Astrocyte (in vitro differentiated cells and primary cell): ENCODE results near the gene NMBR. TPM values are rescaled to one million over a fixed set of nuclear protein-coding genes. Genes with fewer than 3 reads are reported as not detected.
"Not testable (repeated sequence)": the region's sequence is repeated elsewhere in the genome, so short reads cannot be mapped to it uniquely, and the experiment has no call there.

ENCODE experiments used
- DNase-seq: peaks from one replicate; pipeline ENCODE4 v3.0.0-alpha.2; 2010; ENCODE audit warnings: low read depth
- FAIRE-seq: peaks from 2 replicates; lab custom pipeline; 2011; peaks lifted over from hg19 to GRCh38; lab: Jason Lieb, UNC
- H2AFZ ChIP-seq: 2 replicates; pipeline ENCODE4 v1.6.0; 2012; ENCODE audit warnings: low read depth, low read length, inconsistent platforms
- H3K27ac ChIP-seq: 2 replicates; pipeline ENCODE4 v1.5.1; 2011; ENCODE audit warnings: low read depth, low read length, inconsistent platforms
- H3K27me3 ChIP-seq: 2 replicates; pipeline ENCODE4 v1.6.0; 2011; ENCODE audit warnings: low read length, inconsistent platforms; ENCODE audit not compliant: insufficient read depth
- H3K36me3 ChIP-seq: 2 replicates; pipeline ENCODE4 v1.5.1; 2011; ENCODE audit warnings: low read length, inconsistent platforms; ENCODE audit not compliant: insufficient read depth
- H3K4me1 ChIP-seq: 2 replicates; pipeline ENCODE4 v1.5.1; 2011; ENCODE audit warnings: low read length, inconsistent platforms; ENCODE audit not compliant: insufficient read depth
- H3K4me2 ChIP-seq: 2 replicates; pipeline ENCODE4 v1.6.0; 2012; ENCODE audit warnings: low read length, inconsistent platforms
- H3K4me3 ChIP-seq: 2 replicates; pipeline ENCODE4 v1.5.1; 2011; ENCODE audit warnings: low read depth, mild to moderate bottlenecking, low read length, inconsistent platforms; ENCODE audit not compliant: insufficient read depth
- H3K79me2 ChIP-seq: 2 replicates; pipeline ENCODE4 v1.6.0; 2012; ENCODE audit warnings: mild to moderate bottlenecking, low read length, inconsistent platforms; ENCODE audit not compliant: insufficient read depth
- H3K9ac ChIP-seq: 2 replicates; pipeline ENCODE4 v1.6.0; 2012; ENCODE audit warnings: mild to moderate bottlenecking, low read length, inconsistent platforms
- H3K9me3 ChIP-seq: 2 replicates; pipeline ENCODE4 v1.5.1; 2012; ENCODE audit warnings: low read depth, mild to moderate bottlenecking, low read length, inconsistent platforms; ENCODE audit not compliant: insufficient read depth
- H4K20me1 ChIP-seq: 2 replicates; pipeline ENCODE4 v1.6.0; 2012; ENCODE audit warnings: low read length, inconsistent platforms; ENCODE audit not compliant: insufficient read depth
- H3K27ac Mint-ChIP-seq: one replicate; pipeline ENCODE4 v1.8.0; 2021; ENCODE audit warnings: mild to moderate bottlenecking, mixed read lengths; ENCODE audit not compliant: unreplicated experiment
- H3K27me3 Mint-ChIP-seq: one replicate; pipeline ENCODE4 v1.8.0; 2021; ENCODE audit warnings: low read depth, mixed read lengths; ENCODE audit not compliant: unreplicated experiment
- H3K36me3 Mint-ChIP-seq: one replicate; pipeline ENCODE4 v1.8.0; 2021; ENCODE audit warnings: low read depth, mixed read lengths; ENCODE audit not compliant: unreplicated experiment
- H3K4me1 Mint-ChIP-seq: one replicate; pipeline ENCODE4 v1.8.0; 2021; ENCODE audit warnings: low read depth, mixed read lengths; ENCODE audit not compliant: unreplicated experiment
- H3K4me3 Mint-ChIP-seq: one replicate; pipeline ENCODE4 v1.8.0; 2021; ENCODE audit warnings: mild to moderate bottlenecking, moderate library complexity, mixed read lengths; ENCODE audit not compliant: unreplicated experiment
- H3K9me3 Mint-ChIP-seq: one replicate; pipeline ENCODE4 v1.8.0; 2021; ENCODE audit warnings: mild to moderate bottlenecking, mixed read lengths; ENCODE audit not compliant: unreplicated experiment
- EZH2 ChIP-seq: IDR thresholded peaks from 2 replicates; pipeline ENCODE4 v1.6.1; 2012; ENCODE audit warnings: mild to moderate bottlenecking, low read length, inconsistent platforms; ENCODE audit not compliant: insufficient read depth
- total RNA-seq: library from RNA; stranded (reverse); gene quantifications from 2 replicates; pipeline ENCODE4 v1.2.1, GENCODE V29; 2021
- TF ChIP-seq, protein P1 (sequence below): IDR thresholded peaks from 2 replicates; pipeline ENCODE4 v1.5.1; 2011; ENCODE audit warnings: low read depth, mild to moderate bottlenecking, inconsistent platforms, low read length, moderate library complexity; ENCODE audit not compliant: insufficient read depth

The NMBR gene
- total RNA-seq, 1 donor from 2014 or later = not detected

- no peak overlapping the region for H3K4me2 ChIP-seq
- no peaks in the 10 kb centered on the region for H3K79me2 ChIP-seq
- Mint-ChIP-seq H3K27ac (no peak overlapping the region), H3K36me3 (no peaks in the 10 kb centered on the region), H3K9me3 (no peaks in the 10 kb centered on the region), H3K27me3 (no peaks in the 10 kb centered on the region), H3K4me3 (no peak overlapping the region), H3K4me1 (no peaks in the 10 kb centered on the region)
- H3K4me3 ChIP-seq = no peak overlapping the region
- TF ChIP-seq, protein P1, sequence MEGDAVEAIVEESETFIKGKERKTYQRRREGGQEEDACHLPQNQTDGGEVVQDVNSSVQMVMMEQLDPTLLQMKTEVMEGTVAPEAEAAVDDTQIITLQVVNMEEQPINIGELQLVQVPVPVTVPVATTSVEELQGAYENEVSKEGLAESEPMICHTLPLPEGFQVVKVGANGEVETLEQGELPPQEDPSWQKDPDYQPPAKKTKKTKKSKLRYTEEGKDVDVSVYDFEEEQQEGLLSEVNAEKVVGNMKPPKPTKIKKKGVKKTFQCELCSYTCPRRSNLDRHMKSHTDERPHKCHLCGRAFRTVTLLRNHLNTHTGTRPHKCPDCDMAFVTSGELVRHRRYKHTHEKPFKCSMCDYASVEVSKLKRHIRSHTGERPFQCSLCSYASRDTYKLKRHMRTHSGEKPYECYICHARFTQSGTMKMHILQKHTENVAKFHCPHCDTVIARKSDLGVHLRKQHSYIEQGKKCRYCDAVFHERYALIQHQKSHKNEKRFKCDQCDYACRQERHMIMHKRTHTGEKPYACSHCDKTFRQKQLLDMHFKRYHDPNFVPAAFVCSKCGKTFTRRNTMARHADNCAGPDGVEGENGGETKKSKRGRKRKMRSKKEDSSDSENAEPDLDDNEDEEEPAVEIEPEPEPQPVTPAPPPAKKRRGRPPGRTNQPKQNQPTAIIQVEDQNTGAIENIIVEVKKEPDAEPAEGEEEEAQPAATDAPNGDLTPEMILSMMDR = no peak
- no peak for TF ChIP-seq EZH2
- FAIRE-seq (no peak), DNase-seq (no peak)
- H4K20me1 ChIP-seq = no peaks in the 10 kb centered on the region
- H2AFZ ChIP-seq = no peak overlapping the region
- H3K27me3 ChIP-seq = no peaks in the 10 kb centered on the region
- no peak overlapping the region for H3K9ac ChIP-seq
- no peak overlapping the region for H3K27ac ChIP-seq
- no peaks in the 10 kb centered on the region for H3K36me3 ChIP-seq
- H3K9me3 ChIP-seq = no peaks in the 10 kb centered on the region
- H3K4me1 ChIP-seq = no peaks in the 10 kb centered on the region
These were observed 29.6 kb downstream of the NMBR start for GRCh38 chr6:142117366-142117765.

DNA sequence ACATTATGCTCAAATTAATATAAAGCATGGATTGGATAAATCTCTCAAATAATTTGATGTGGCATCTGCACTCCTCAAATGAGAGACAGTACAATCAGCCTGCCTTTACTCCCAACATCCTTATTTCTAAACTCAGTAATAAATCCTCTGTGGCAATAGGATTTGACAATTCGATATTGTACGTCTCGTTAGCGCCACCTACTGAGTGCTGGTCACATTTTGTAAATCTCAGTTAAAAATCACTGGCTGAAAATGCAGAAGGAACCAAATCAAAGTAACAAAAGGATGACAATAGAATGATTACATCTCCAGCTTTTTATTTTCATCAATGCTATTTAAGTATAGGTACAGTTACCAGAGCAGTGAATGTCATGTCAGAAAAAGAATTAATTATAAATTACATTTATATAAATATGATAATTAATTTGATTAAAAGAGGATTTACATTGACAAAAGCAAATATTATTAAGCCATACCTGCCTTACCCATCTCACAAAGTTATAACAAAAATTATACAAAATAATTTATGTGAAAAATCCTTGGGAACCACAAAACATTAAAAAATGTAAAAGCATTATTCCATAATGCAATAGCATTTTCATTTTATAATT, 34.4 kb downstream of the NMBR start:
- DNase-seq = peak; percentile 53
- no peak overlapping the region for H3K4me3 Mint-ChIP-seq
- FAIRE-seq = peak; percentile 58
- Histone ChIP-seq H3K27me3 (no peaks in the 10 kb centered on the region), H3K9me3 (no peaks in the 10 kb centered on the region), H3K4me1 (no peaks in the 10 kb centered on the region), H3K9ac (no peak overlapping the region), H3K36me3 (no peaks in the 10 kb centered on the region), H3K4me3 (no peak overlapping the region), H3K27ac (no peak overlapping the region), H4K20me1 (no peaks in the 10 kb centered on the region), H3K79me2 (no peaks in the 10 kb centered on the region), H2AFZ (no peak overlapping the region), H3K4me2 (no peak overlapping the region)
- H3K9me3 Mint-ChIP-seq = no peaks in the 10 kb centered on the region
- no peaks in the 10 kb centered on the region for H3K4me1 Mint-ChIP-seq
- H3K27ac Mint-ChIP-seq = no peak overlapping the region
- H3K27me3 Mint-ChIP-seq = peaks cover 2% of the 10 kb centered on the region
- TF ChIP-seq EZH2 = no peak
- TF ChIP-seq, protein P1 = peak; percentile 81
- H3K36me3 Mint-ChIP-seq = no peaks in the 10 kb centered on the region

- H3K27ac ChIP-seq, H3K79me2 ChIP-seq, H3K9ac ChIP-seq, H3K9me3 ChIP-seq, H3K27me3 Mint-ChIP-seq, H3K4me3 ChIP-seq, H3K9me3 Mint-ChIP-seq, H3K4me2 ChIP-seq, DNase-seq, H4K20me1 ChIP-seq, H3K27ac Mint-ChIP-seq, FAIRE-seq, H3K4me3 Mint-ChIP-seq, H3K36me3 ChIP-seq, H3K4me1 Mint-ChIP-seq, H2AFZ ChIP-seq, H3K27me3 ChIP-seq, H3K4me1 ChIP-seq, H3K36me3 Mint-ChIP-seq: not testable (repeated sequence)
These were observed 36.1 kb downstream of the NMBR start for GRCh38 chr6:142110820-142111219.

GRCh38 chr6:142104820-142105219, 42.1 kb downstream of the NMBR start:
- not testable (repeated sequence) for H3K9me3 ChIP-seq, H3K79me2 ChIP-seq, H3K36me3 ChIP-seq, H3K4me1 ChIP-seq, H4K20me1 ChIP-seq, H3K36me3 Mint-ChIP-seq, H3K4me3 Mint-ChIP-seq, H2AFZ ChIP-seq, H3K4me3 ChIP-seq, FAIRE-seq, H3K27me3 ChIP-seq, H3K27me3 Mint-ChIP-seq, H3K27ac Mint-ChIP-seq, H3K27ac ChIP-seq, DNase-seq, H3K9ac ChIP-seq, H3K9me3 Mint-ChIP-seq, H3K4me2 ChIP-seq, H3K4me1 Mint-ChIP-seq
